Mesothelial cell of epicardium (in vitro differentiated cells): ENCODE measurements around the gene STK4. TPM values are rescaled to one million over a fixed set of nuclear protein-coding genes. Genes with fewer than 3 reads are reported as not detected.

ENCODE experiments used
- DNase-seq, 2 experiments: peaks; one replicate each; pipeline ENCODE4 v3.0.0; 2021; ENCODE audit warnings: low spot score in 2 of 2; ENCODE audit not compliant: unreplicated experiment in 2 of 2
- H3K27ac Mint-ChIP-seq: 2 replicates; pipeline ENCODE4 v1.8.0; 2021; ENCODE audit warnings: mixed read lengths
- H3K27me3 Mint-ChIP-seq: 2 replicates; pipeline ENCODE4 v1.8.0; 2021; ENCODE audit warnings: low read depth, mixed read lengths
- H3K36me3 Mint-ChIP-seq: 2 replicates; pipeline ENCODE4 v1.8.0; 2021; ENCODE audit warnings: mixed read lengths
- H3K4me1 Mint-ChIP-seq: 2 replicates; pipeline ENCODE4 v1.8.0; 2021; ENCODE audit warnings: mixed read lengths
- H3K4me3 Mint-ChIP-seq: 2 replicates; pipeline ENCODE4 v1.8.0; 2021; ENCODE audit warnings: mild to moderate bottlenecking, moderate library complexity, mixed read lengths
- H3K9me3 Mint-ChIP-seq: 2 replicates; pipeline ENCODE4 v1.8.0; 2021; ENCODE audit warnings: mixed read lengths
- CTCF ChIP-seq: fragments of 200-600 bp; sonication (generic); IDR thresholded peaks from one replicate; pipeline ENCODE4 v1.5.0; 2021; ENCODE audit warnings: antibody characterized with exemption; ENCODE audit not compliant: unreplicated experiment
- total RNA-seq: library from RNA; stranded (reverse); gene quantifications from 3 replicates; pipeline ENCODE4 v1.2.1, GENCODE V29; 2021

STK4 gene
- total RNA-seq, result 29.9 to 31.7 TPM (median 31.3 TPM) in 3 replicates

GRCh38 chr20:44966030-44966961 lies at the start of gene STK4:
Gene STK4, plus strand, starts transcription at chr20:44966512. Its CDS starts 57 bp downstream, at chr20:44966569.
- peak within 1 kb of the TSS; percentile 97 for H3K4me3 Mint-ChIP-seq
- H3K27ac Mint-ChIP-seq, result peak within 1 kb of the TSS; percentile 94
- H3K36me3 Mint-ChIP-seq, result no peaks in the 10 kb centered on the region
- no peak for TF ChIP-seq CTCF
- DNase-seq, result peak; percentile 88 to 92
- no peaks in the 10 kb centered on the region for H3K27me3 Mint-ChIP-seq
- no peaks in the 10 kb centered on the region for H3K9me3 Mint-ChIP-seq
- H3K4me1 Mint-ChIP-seq, result peaks cover 42% of the 10 kb centered on the region

DNA sequence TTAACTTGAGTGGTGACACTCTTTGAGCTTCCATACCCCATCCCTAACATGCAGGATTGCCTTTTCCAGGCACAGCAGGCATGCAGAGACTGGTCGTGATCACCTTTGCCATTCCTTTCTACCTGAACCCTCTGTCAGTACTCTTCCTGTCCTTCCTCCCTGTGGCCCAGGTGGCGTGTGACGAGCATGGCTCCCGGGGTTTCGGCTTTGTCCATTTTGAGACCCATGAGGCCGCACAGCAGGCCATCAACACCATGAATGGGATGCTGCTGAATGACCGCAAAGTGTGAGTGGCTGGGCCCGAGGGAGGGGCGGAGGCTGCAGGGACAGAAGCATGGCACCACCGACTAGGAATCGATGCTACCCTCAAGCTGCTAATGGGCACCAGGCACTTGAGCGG lies 49.7 kb upstream of the STK4 start:
- H3K27ac Mint-ChIP-seq, result no peak overlapping the region
- no peaks in the 10 kb centered on the region for H3K9me3 Mint-ChIP-seq
- peaks cover 2% of the 10 kb centered on the region for H3K4me1 Mint-ChIP-seq
- no peaks in the 10 kb centered on the region for H3K27me3 Mint-ChIP-seq
- no peak overlapping the region for H3K4me3 Mint-ChIP-seq
- no peak for TF ChIP-seq CTCF
- DNase-seq, result no peak
- H3K36me3 Mint-ChIP-seq, result peaks cover 25% of the 10 kb centered on the region

GRCh38 chr20:44917399-44917798 lies 48.9 kb upstream of the STK4 start:
- Mint-ChIP-seq H3K36me3 (peaks cover 24% of the 10 kb centered on the region), H3K4me3 (no peak overlapping the region), H3K27ac (no peak overlapping the region), H3K9me3 (no peaks in the 10 kb centered on the region), H3K27me3 (no peaks in the 10 kb centered on the region), H3K4me1 (no peaks in the 10 kb centered on the region)
- DNase-seq, result no peak
- TF ChIP-seq CTCF, result no peak

DNA sequence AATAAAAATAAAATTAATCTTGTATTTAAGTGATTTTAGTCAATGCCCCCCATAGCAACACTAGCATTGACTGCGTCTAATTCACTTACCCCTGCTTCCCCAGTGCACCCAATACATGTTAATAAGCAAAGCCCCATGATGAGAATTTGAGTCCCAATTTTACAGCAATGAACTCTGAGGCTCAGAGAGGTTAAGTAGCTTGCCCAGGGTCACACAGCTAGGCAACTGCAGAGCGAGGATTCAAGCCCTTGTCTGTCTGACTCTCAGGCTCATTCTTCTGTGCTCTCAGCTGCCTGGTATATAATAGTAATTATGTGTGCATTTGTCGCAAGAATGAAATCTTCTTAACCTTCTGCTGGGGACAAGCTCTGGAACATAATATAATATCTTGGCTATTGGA lies 48.0 kb upstream of the STK4 start:
- Mint-ChIP-seq H3K27me3 (no peaks in the 10 kb centered on the region), H3K4me1 (no peaks in the 10 kb centered on the region), H3K27ac (no peak overlapping the region), H3K9me3 (no peaks in the 10 kb centered on the region), H3K4me3 (no peak overlapping the region), H3K36me3 (peaks cover 24% of the 10 kb centered on the region)
- TF ChIP-seq CTCF, result no peak
- no peak for DNase-seq

GRCh38 chr20:44918761-44919160 lies 47.6 kb upstream of the STK4 start:
- H3K4me1 Mint-ChIP-seq, result no peaks in the 10 kb centered on the region
- DNase-seq, result no peak
- H3K27me3 Mint-ChIP-seq, result no peaks in the 10 kb centered on the region
- no peak overlapping the region for H3K27ac Mint-ChIP-seq
- no peaks in the 10 kb centered on the region for H3K9me3 Mint-ChIP-seq
- no peak overlapping the region for H3K4me3 Mint-ChIP-seq
- peaks cover 21% of the 10 kb centered on the region for H3K36me3 Mint-ChIP-seq
- TF ChIP-seq CTCF, result no peak
